NOMO-1 (cell line): ENCODE results near the gene SLC35F3.
"Not testable (repeated sequence)": the region's sequence is repeated elsewhere in the genome, so short reads cannot be mapped to it uniquely, and the experiment has no call there.

Experiments used
- DNase-seq, 2 experiments: peaks; one replicate each; lab custom pipeline; 2025; ENCODE audit not compliant: unreplicated experiment in 2 of 2; lab: John Stamatoyannopoulos, UW

SLC35F3 gene

DNA sequence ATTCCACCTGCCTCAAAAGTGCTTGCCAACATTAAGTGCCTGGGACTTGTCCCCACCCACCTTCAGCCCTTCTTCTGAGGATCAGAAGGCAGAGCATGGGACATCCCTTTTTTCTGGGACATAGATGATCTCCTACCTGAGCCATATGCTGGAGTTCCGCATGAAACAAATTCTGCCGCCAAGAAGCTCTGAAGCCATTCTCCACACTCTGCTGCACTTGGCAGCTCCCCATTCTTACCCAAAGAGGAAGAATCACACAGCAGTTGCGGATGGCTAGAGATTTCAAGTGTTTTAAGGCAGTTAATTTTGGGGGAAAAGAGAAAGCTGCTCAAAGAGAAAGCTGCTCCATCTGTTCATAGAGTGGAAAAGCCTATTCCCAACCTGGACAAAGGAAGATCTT lies 271.5 kb downstream of the SLC35F3 start:
- no peak for DNase-seq

GRCh38 chr1:234176847-234177246 lies 272.4 kb downstream of the SLC35F3 start:
- DNase-seq = not testable (repeated sequence)

DNA sequence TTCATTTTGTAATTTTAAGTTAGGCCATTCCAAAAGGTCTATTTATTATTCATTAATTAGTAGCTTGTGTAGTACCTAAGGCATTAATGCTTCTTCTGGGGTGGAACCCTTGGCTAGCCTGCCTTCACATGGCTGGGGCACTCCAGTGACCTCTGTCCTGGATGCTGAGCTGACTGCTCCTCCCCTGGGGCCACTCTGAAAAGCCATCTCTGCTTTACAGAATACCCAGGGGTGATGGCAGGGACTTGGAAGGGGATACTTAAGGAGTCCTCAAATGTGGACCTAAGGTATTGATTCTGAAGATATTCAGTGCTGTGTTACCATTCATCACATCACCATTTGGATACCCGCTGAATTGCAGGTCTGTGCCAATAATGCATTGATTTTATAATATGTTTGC lies 281.0 kb downstream of the SLC35F3 start:
- no peak for DNase-seq

DNA sequence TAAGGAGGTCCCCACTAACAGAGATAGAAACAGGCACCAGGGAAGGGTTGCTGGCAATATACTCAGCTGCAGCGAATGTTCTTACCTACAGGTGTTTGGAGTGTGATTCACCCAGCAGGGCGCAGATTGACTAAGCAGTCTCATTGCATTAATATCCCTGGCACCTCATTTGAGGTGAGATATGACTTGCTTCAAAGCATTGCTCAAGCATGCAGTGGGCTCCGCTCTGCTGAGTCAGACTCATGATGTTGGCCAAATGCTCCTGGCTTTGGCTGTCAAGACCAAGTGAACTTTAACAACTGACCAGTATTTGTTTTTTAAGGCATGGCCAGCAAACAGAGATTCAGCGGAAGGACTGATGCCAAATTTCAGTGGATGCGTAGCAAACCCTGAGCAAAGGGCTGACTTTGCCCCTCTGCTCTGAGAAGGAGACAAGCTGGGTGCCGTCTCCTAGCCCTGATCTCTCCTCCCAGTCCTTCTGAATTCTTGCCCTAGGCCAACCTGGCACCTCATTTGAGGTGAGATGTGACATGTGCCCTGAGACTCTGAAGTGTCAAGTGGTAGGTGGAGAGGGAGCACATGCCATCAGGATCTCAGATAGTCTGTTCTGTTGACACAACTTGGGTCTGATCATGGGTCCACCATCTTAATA lies 281.7 kb downstream of the SLC35F3 start:
- no peak for DNase-seq

- no peak for DNase-seq
These were observed 283.9 kb downstream of the SLC35F3 start for GRCh38 chr1:234188454-234188792.

GRCh38 chr1:234197839-234198238 lies 293.4 kb downstream of the SLC35F3 start:
- DNase-seq = no peak

DNA sequence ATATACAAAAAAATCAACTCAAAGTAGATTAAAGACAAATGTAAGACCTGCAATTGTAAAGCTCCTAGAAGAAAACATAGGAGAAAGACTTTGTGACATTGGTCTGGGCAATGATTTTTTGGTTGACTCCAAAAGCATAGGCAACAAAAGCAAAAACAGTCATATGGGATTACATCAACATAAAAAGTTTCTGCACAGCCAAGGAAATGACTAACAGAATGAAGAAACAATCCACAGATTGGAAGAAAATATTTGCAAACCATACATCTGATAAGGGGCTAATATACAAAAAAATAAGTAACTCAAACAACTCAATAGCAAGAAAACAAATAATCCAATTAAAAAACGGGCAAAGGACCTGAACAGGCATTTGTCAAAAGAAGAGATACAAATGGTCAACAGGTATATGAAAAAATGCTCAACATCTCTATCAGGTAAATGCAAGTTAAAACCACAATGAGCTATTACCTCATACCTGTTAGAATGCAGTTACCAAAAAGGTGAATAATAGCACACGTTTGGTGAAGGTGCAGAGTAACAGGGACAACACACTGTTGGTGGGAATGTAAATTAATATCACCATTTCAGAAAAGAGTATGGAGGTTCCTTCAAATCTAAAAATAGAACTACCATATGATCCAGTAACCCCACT lies 295.1 kb downstream of the SLC35F3 start:
- DNase-seq = no peak

- DNase-seq = no peak
These were observed 296.1 kb downstream of the SLC35F3 start for GRCh38 chr1:234200566-234200965.

- DNase-seq = no peak
These were observed 297.1 kb downstream of the SLC35F3 start for GRCh38 chr1:234201600-234201999.

- DNase-seq = no peak
These were observed 301.5 kb downstream of the SLC35F3 start for GRCh38 chr1:234205966-234206365.

DNA sequence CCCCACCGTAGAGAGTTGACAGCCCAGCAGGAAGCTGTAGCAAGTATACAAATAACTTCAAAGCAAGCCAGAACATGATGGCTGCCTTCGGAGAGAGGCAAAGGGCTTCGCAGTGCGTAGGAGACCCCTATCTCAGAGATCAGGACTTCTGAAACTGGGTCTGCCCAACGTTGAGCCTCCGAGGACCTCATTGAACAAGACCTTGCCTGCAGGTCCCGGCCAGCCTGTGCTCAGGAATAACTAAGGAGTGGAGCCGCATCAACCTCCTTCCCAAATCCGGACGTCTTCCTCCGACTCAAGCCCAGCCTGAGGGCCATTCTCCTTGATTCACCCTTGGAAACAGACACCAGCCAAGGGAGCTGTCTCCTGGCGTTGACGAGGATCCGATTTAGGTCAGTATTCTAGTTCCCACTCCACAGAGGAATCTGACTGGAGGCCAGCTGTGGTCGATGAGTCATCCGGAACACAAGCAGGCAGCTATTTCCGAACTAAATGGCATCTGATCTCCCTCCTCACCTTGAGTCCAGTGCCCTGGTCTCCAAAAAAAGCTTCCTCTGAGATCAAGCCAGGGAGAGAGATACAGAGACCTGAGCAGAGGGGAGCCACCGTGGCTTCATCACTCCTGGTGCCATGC lies 302.3 kb downstream of the SLC35F3 start:
- no peak for DNase-seq

DNA sequence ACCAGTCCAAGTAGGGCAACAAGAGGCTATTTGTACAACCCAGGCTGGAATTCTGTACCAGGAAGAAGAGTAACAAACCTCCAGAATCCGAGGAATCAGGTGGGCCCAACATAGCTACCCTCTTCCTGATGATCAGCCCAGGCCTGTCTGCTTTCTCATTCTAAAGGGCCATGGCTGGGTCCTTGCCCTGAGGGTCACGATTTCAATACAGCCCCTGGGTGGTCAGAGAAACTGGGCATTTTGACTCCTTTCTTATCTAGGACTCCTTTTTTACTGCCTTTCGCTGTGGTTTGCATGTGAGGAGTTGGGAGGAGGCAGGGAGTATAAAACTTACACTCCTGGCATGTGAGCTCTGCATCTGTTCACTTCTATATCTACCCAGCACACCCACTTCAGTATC lies 303.9 kb downstream of the SLC35F3 start:
- DNase-seq = no peak

- no peak for DNase-seq
These were observed 304.3 kb downstream of the SLC35F3 start for GRCh38 chr1:234208791-234209190.

- not testable (repeated sequence) for DNase-seq
These were observed 306.0 kb downstream of the SLC35F3 start for GRCh38 chr1:234210429-234210828.

DNA sequence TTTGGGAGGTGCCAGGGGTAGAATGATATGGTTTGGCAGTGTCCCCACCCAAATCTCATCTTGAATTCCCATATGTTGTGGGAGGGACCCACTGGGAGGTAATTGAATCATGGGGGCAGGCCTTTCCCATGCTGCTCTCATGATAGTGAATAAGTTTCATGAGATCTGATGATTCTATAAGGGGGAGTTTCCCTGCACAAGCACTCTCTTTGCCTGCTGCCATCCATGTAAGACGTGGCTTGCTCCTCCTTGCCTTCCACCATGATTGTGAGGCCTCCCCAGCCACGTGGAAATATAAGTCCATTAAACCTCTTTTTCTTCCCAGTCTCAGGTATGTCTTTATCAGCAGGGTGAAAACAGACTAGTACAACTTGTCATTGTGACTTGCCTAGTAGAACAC lies 307.4 kb downstream of the SLC35F3 start:
- not testable (repeated sequence) for DNase-seq

- DNase-seq = peak; percentile 37 to 59
These were observed 308.5 kb downstream of the SLC35F3 start for GRCh38 chr1:234212764-234213657.

DNA sequence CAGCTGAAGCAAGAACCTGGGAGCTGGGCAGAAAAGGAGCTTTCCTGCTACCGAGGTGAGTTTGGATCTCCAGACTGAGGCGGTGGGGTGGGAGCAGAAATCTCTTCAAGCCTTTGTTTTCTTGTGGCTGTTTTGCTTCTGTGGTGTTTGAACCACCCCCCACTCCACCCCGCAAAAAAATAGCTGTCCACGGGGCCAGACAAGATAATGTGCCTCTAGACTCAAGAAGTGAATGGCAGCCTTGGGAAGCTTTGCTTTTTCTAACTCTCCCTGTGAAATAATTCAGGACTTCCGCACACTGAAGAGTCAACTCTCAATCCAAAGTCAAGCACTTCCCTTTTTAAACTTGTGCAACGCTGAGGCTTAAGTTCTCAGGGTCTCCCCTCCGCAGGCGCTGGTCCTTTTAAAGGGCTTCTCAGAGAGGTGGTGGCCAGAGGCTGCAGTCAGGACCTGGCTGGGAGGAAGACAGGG lies 309.2 kb downstream of the SLC35F3 start:
- peak; percentile 85 to 87 for DNase-seq

DNA sequence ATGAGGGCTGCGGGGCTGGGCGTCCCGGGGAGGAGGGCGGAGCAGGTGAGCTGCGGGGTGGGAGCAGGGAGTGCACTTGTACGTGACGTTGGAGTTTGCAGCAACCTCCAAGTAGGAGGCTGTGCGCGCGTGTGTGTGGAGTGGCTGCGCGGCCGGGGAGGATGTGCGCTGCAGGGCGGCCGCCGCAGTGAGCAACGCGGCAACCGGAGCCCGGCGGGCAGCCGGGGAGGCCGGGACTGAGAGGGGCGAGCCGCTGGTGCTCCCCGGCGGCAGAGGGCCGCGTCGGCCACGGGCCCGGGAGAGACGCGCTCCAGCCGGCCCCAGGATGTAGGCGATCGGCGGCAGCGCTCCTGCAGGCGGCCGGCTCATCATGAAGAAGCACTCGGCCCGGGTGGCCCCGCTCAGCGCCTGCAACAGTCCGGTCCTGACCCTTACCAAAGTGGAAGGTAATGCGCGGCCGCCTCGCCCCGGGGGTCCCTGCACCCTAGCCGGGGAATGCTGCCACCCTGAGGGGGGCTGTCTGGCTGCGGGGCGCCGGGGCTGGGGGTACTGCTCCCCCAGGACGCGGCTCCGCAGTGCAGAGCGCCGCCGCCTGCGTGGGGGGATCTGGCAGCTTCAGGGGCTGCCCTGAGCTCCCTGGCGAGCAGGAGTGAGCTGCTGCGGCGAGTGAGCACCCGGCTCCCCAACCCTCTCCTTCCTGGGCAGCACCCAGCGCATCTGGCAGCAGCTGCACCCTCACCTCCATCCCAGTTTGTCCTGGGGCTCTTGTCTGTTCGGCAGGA lies 309.8 kb downstream of the SLC35F3 start:
- peak; percentile 80 to 85 for DNase-seq

DNA sequence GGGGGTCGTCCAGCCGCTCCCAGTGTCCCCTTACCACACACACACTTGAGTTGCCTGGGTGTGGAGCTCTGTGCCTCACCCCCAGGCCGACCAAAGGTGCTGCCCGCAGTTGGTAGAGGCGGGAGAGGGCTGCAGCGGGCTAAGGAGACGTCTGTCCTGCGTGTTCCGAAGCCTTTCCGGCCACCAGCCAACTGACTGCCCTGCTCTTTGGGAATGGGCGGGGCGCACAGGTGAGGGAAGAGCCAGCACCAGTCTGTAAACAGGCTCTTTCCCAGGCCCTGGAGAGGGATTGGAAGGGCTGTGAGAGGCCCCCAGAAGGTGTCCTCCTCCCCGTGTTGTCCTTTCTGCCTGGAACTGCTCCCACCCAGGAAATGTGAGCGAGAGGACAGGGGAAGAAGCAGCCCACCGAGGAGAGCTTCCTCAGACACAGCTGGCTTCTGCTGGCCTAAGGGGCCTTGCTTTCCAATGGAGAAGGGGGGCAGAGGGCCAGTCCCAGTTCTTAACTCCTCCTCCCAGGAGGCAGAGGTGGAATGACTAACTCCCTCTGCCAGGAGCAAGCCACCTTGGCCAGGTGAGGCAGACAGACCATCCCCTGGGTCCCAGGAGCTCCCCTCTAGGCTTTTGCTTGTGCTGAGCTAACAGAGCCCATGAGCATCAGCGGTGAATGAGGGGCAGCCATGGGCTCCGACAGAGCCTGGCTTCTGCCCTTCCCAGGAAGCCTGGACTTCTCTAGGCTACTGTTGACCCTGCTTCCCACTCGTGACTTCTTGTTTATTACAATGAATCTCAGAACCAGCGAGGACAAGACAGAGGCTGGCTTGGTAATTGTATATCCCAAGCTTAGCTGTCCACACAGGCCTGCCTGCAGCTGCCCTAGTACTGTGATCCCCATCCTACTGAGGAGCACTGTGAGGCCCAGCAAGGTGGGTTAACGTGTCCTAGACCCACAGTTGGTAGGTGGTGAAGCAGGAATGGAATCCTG lies 310.7 kb downstream of the SLC35F3 start:
- no peak for DNase-seq
